Measurements from ENCODE around the gene SMTNL2. TPM values are rescaled to one million over a fixed set of nuclear protein-coding genes. Genes with fewer than 3 reads are reported as not detected.

The SMTNL2 gene
- total and polyA plus RNA-seq, 2 of the 4 experiments (the other 2 are of a cell fraction), result not detected

DNA sequence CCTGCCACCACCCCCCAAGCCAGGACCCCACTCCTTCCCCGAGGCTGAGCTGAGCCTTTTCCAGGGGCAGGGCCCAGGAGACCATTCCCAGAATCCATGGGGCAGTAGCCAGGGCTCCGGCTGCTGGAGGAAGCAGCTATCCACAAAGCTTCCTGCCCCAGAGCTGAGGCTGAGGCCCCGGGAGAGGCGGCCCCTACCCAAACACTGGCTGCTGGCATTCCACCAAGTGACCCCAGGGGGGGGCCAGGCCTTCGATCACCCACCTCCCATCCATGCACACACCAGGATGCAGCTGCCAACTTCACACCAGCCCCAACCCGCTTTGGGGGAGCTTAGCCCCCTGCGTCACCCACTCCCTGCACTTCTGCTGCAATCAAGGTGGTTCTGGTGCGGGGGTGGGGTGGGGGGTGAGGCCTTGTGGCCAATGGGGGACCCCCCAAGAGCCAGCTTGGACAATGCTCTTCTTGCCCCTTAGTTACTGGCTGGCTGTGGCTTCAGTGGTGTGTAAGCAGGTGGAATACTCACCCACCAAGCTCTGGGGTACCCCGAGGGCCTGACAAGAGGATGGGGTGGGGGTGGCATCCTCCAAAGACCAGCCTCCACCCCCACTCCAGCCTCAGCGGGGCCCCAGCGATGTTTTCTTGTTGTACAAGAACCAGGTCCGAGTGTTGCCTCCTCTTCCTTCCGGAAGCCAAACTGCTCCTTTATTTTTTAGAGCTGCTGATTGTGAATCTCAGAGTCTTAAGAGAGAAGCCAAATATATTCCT lies 45.9 kb upstream of the SMTNL2 start:
- H3K36me3 ChIP-seq (ENCODE audit: control insufficient read depth, insufficient read depth, low read length), result peaks cover 44% of the 10 kb centered on the region
- in situ Hi-C loops (cut with MboI; ENCODE audit: low sequenced_read_pairs) (no loop called here), dilution Hi-C loops (cut with HindIII; ENCODE audit: low sequenced_read_pairs, unreplicated experiment) (no loop called here), intact Hi-C loops (cut with micrococcal nuclease) (loop anchor here (5.0 kb wide), 1 partner anchor 116 kb away; no protein-coding TSS in a partner anchor)
- H3K56ac ChIP-seq (ENCODE audit: extremely low read depth, insufficient read depth, low read length), result no peak overlapping the region
- BruUV-seq (replicated peaks), result no TSS peak
- H2BK15ac ChIP-seq (ENCODE audit: low read depth, low read length), result no peak overlapping the region
- no peaks in the 10 kb centered on the region for H3K9me1 ChIP-seq (ENCODE audit: insufficient read depth, low read length)
- no peak overlapping the region for H3K4me2 ChIP-seq (ENCODE audit: low read depth, low read length)
- no peak overlapping the region for H2BK5ac ChIP-seq (ENCODE audit: low read depth, low read length, poor library complexity, severe bottlenecking)
- H3K27me3 ChIP-seq (ENCODE audit: control insufficient read depth, insufficient read depth, low read length), result no peaks in the 10 kb centered on the region
- H4K5ac ChIP-seq (ENCODE audit: low read depth, low read length), result no peak overlapping the region
- peaks cover 15% of the 10 kb centered on the region for H4K20me1 ChIP-seq (ENCODE audit: insufficient read depth, low read length)
- no peak overlapping the region for H3K27ac ChIP-seq (ENCODE audit: insufficient read depth, low read length)
- no peak overlapping the region for H2BK120ac ChIP-seq (ENCODE audit: low read depth, low read length)
- no peak overlapping the region for H4K8ac ChIP-seq (ENCODE audit: low read depth in 2 of 2, low read length in 2 of 2)
- TF ChIP-seq MAFK (IDR thresholded peaks at IDR 0.05; ENCODE audit: low read depth, low read length) (no peak), CHD1 (IDR thresholded peaks at IDR 0.05; ENCODE audit: low read depth, low read length) (no peak), RCOR1 (IDR thresholded peaks at IDR 0.05; ENCODE audit: insufficient replicate concordance, low read length) (no peak), RFX5 (IDR thresholded peaks at IDR 0.05; ENCODE audit: low read depth, low read length) (no peak), POLR2A (IDR thresholded peaks at IDR 0.05; ENCODE audit: low read depth, low read length) (no peak), MXI1 (IDR thresholded peaks at IDR 0.05; ENCODE audit: borderline replicate concordance, low read depth, low read length) (no peak), MAZ (IDR thresholded peaks at IDR 0.05; ENCODE audit: borderline replicate concordance, low read depth, low read length) (no peak), SMC3 (IDR thresholded peaks at IDR 0.05; ENCODE audit: low read depth, low read length) (no peak), NFE2L2 (IDR thresholded peaks at IDR 0.05; ENCODE audit: low read depth, low read length) (no peak), RAD21 (IDR thresholded peaks at IDR 0.05; ENCODE audit: low read length) (no peak), BHLHE40 (IDR thresholded peaks at IDR 0.05; ENCODE audit: low read depth, low read length) (no peak)
- TF ChIP-seq, protein P1, sequence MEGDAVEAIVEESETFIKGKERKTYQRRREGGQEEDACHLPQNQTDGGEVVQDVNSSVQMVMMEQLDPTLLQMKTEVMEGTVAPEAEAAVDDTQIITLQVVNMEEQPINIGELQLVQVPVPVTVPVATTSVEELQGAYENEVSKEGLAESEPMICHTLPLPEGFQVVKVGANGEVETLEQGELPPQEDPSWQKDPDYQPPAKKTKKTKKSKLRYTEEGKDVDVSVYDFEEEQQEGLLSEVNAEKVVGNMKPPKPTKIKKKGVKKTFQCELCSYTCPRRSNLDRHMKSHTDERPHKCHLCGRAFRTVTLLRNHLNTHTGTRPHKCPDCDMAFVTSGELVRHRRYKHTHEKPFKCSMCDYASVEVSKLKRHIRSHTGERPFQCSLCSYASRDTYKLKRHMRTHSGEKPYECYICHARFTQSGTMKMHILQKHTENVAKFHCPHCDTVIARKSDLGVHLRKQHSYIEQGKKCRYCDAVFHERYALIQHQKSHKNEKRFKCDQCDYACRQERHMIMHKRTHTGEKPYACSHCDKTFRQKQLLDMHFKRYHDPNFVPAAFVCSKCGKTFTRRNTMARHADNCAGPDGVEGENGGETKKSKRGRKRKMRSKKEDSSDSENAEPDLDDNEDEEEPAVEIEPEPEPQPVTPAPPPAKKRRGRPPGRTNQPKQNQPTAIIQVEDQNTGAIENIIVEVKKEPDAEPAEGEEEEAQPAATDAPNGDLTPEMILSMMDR (conservative IDR thresholded peaks at IDR 0.05; ENCODE audit: low read depth, low read length), result no peak
- TF ChIP-seq, protein P2, sequence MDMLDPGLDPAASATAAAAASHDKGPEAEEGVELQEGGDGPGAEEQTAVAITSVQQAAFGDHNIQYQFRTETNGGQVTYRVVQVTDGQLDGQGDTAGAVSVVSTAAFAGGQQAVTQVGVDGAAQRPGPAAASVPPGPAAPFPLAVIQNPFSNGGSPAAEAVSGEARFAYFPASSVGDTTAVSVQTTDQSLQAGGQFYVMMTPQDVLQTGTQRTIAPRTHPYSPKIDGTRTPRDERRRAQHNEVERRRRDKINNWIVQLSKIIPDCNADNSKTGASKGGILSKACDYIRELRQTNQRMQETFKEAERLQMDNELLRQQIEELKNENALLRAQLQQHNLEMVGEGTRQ (IDR thresholded peaks at IDR 0.05; ENCODE audit: low read depth, low read length), result no peak
- TF ChIP-seq, protein P3, sequence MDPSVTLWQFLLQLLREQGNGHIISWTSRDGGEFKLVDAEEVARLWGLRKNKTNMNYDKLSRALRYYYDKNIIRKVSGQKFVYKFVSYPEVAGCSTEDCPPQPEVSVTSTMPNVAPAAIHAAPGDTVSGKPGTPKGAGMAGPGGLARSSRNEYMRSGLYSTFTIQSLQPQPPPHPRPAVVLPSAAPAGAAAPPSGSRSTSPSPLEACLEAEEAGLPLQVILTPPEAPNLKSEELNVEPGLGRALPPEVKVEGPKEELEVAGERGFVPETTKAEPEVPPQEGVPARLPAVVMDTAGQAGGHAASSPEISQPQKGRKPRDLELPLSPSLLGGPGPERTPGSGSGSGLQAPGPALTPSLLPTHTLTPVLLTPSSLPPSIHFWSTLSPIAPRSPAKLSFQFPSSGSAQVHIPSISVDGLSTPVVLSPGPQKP (IDR thresholded peaks at IDR 0.05; ENCODE audit: borderline replicate concordance, low read depth, low read length), result no peak
- no peak overlapping the region for H3K9ac ChIP-seq (ENCODE audit: low read depth, low read length)
- ChIA-PET POLR2A (ENCODE audit: unreplicated experiment) (no interaction called here), CTCF (no interaction called here)
- H3K23ac ChIP-seq (ENCODE audit: low read depth, low read length), result no peak overlapping the region
- H3K4ac ChIP-seq (ENCODE audit: low read depth, low read length), result no peak overlapping the region
- peaks cover 3% of the 10 kb centered on the region; the same call in 1 of the 2 replicates for H3K4me1 ChIP-seq (ENCODE audit: control insufficient read depth, insufficient read depth, low read length)
- no peak overlapping the region for H2BK20ac ChIP-seq (ENCODE audit: low read depth, low read length)
- H3K4me3 ChIP-seq (ENCODE audit: insufficient read depth, low read depth, low read length), result no peak overlapping the region
- no peaks in the 10 kb centered on the region; a peak in 1 of 4 replicates for H3K79me1 ChIP-seq (ENCODE audit: low read depth in 1 of 2, low read length in 2 of 2)
- no peak overlapping the region for H4K91ac ChIP-seq (ENCODE audit: insufficient read depth, low read depth, low read length)
- no peak overlapping the region for H2AK9ac ChIP-seq (replicated peaks; ENCODE audit: low read depth, low read length, poor library complexity)
- ATAC-seq (ENCODE audit: low read depth) (no peak), DNase-seq (no peak)
- no peaks in the 10 kb centered on the region for H3K9me3 ChIP-seq (ENCODE audit: control insufficient read depth, insufficient read depth, low read length)
- no peak overlapping the region for H2AFZ ChIP-seq (replicated peaks; ENCODE audit: low read length, poor library complexity)
- WGBS, 2 experiments (ENCODE audit: extremely low coverage in 2 of 2, insufficient read length in 1 of 2), result no CpG with 5 or more reads among the region's 13 CpGs
- H2AK5ac ChIP-seq (ENCODE audit: low read depth, low read length), result no peak overlapping the region
- no peak overlapping the region for H3K14ac ChIP-seq (replicated peaks; ENCODE audit: low read depth, low read length)
- H3K18ac ChIP-seq (ENCODE audit: low read depth, low read length), result no peak overlapping the region

Data from IMR-90 (cell line).